22Rv1 (cell line): ENCODE data around the gene ARL15.

Source experiments
- CTCF ChIP-seq: fragments of 450-650 bp; IDR thresholded peaks from 2 replicates; pipeline ENCODE4 v1.5.1; 2017; ENCODE audit warnings: mild to moderate bottlenecking
- ZFX ChIP-seq: fragments of 450-650 bp; IDR thresholded peaks from 2 replicates; pipeline ENCODE4 v1.6.1; 2017; ENCODE audit warnings: antibody characterized with exemption, borderline replicate concordance

- TF ChIP-seq CTCF (peak; percentile 76), ZFX (no peak)
These were observed 66.8 kb downstream of the ARL15 start for GRCh38 chr5:54243483-54244080.
